Gastroesophageal sphincter (tissue), 3 donors: ENCODE data around the gene BRDT.

ENCODE experiments used
- CTCF ChIP-seq, 4 experiments: fragments of 200-600 bp in 2 of 4; fragments of 450-650 bp in 2 of 4; sonication (generic) in 1 of 4; IDR thresholded peaks; one replicate each; pipeline ENCODE4 v1.5.1; 2017 to 2019; ENCODE audit warnings: antibody characterized with exemption in 4 of 4, mild to moderate bottlenecking in 2 of 4, moderate library complexity in 2 of 4
- EP300 ChIP-seq: sonication (generic); formaldehyde crosslinking; IDR thresholded peaks from one replicate; pipeline ENCODE4 v1.6.1; 2017; ENCODE audit warnings: antibody characterized with exemption, mild to moderate bottlenecking
- POLR2A ChIP-seq, 2 donors: fragments of 450-650 bp; IDR thresholded peaks; one replicate each; pipeline ENCODE4 v1.6.1; 2017; ENCODE audit warnings: antibody characterized with exemption in 2 of 2, mild to moderate bottlenecking in 2 of 2, moderate library complexity in 1 of 2

GRCh38 chr1:91916046-91916445, 33.2 kb upstream of the BRDT start:
- TF ChIP-seq CTCF (IDR thresholded peaks at IDR 0.05) = no peak
- TF ChIP-seq POLR2A (IDR thresholded peaks at IDR 0.05) = no peak
- no peak for TF ChIP-seq EP300
